GM19395 (cell line): ENCODE results near the gene SETD6.

Experiments used
- ATAC-seq: cut with Tn5 transposase; IDR thresholded peaks from one replicate; pipeline ENCODE4 v1.9.1; 2021; ENCODE audit warnings: mild to moderate bottlenecking, moderate library complexity; ENCODE audit not compliant: unreplicated experiment

Gene SETD6

DNA sequence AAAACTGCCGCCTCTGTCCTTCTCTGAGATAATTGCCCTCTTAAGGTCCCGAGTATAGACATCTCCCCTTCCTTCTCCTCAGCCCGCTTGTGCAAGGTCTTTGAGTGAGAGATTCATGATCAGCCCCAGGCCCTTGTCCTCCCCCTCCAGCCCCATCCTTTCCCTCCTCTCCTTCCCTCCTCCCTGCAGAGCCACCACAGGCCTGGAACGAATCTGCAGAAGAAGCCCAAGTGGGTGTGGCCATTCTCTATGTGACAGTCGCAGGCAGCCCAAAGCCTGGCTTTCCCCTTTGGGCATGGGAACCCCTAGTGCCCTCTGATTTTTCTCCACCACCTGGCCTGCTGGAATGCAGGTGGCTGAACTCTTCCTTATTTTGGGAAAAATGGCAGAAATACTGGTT, 22.6 kb upstream of the SETD6 start:
- no peak for ATAC-seq

DNA sequence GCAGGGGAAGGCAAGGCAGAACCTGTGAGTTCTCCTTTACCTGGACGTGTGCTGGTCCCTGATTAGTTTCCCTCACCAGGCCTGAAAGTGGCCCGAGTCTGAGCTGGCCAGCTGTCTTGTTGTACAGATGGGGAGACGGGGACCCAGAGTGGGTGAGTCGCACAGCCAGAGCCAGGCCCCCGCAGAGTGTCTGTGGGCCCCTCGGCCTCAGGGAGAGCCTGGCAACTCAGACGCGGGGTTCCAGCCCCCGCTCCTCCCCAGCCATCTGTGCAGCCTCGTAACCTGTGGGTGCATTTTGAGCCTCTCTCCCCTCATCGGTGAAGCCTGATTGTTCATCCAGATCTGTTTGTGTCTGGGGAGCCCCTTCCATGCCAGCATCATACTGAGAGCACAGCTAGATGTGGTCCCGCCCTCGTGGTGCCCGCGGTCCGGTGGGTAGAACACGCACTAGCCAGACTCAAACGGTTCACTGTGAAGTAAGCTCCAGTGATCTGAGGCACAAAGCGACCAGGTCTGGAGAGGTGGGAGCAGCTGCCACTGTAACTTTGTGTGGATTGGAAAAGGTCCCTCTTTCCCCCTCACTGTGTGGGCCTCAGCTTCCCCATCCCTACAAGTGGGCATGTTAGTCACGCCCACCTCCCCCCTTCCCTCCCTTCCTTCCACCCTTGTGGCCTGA, 21.4 kb upstream of the SETD6 start:
- no peak for ATAC-seq

GRCh38 chr16:58494981-58495520, 20.3 kb upstream of the SETD6 start:
- peak; percentile 78 for ATAC-seq

DNA sequence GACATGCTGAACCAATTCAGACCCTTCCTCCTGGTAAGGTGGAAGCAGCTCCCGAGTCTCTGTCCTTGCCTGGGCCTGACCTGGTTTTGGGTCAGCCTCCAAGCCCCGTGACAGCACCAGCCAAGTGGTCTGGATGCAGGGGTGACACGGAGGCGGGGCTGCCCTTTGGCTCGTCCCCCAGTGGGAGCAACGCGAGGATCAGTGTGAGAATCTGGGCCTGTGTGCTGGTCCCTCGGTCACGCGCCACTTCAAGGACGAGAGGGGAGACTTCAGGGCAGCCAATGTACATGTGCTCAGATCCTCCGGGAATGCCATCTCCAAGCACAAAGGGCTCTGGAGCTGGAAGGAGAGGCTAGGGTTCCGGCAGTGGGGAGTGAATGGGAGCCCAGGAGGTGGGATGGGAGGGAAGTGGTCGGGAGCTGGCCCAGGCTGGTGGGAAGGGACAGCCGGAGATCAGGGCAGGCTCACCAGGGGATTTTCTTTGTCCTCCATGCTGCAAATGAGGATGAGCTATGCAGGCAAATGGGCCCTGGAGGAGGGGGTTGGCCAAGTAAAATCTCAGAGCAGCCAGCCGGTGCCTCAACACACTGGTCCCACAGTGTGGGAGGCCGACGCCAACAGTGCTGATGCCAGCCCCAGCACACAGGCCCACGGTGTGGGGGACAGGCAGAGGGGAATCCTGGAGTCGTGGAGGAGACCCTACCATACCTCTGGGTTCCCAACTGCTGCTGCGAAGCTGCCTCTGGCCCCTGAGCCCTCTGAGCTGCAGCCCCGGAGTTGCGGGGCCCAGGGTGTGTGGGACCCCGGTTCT, 19.6 kb upstream of the SETD6 start:
- no peak for ATAC-seq

DNA sequence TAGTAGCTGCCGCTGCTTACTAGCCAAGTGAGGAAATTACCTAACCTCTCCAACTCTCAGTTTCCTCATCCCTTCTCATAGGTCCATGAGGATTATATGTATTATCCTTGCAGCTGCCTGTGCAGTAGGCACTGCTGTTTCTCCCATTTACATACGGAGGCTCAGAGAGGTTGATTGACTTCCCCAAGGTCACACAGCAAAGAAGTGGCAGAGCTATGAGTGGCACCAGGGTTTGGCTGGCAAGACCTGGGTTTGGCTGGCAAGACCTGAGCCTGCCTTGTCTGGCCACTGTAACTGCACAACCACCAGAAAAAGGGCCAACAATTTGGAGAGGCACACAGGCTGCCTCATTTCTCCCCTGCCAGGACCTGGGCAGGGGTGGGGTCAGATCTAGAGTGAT, 17.8 kb upstream of the SETD6 start:
- ATAC-seq, result no peak

DNA sequence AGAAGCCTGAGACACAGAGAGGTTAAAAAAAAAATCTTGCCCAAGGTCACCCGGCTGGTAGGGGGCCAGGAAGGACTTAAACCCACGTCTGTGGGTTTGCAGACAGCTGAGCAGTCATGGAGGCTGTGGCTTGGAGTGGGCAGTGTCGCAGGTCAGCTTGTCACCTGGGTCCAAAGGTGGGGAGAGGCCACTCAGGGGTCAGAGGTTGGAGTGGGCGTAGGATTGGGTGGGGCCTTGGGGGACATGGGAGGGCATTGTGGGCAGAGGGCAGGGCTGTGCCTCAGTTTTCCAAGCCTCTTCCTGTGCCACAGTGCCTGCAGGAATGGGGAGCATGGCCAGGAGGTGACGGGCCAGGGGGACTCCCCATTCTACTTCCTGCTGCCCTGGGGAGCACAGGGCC, 17.4 kb upstream of the SETD6 start:
- no peak for ATAC-seq

DNA sequence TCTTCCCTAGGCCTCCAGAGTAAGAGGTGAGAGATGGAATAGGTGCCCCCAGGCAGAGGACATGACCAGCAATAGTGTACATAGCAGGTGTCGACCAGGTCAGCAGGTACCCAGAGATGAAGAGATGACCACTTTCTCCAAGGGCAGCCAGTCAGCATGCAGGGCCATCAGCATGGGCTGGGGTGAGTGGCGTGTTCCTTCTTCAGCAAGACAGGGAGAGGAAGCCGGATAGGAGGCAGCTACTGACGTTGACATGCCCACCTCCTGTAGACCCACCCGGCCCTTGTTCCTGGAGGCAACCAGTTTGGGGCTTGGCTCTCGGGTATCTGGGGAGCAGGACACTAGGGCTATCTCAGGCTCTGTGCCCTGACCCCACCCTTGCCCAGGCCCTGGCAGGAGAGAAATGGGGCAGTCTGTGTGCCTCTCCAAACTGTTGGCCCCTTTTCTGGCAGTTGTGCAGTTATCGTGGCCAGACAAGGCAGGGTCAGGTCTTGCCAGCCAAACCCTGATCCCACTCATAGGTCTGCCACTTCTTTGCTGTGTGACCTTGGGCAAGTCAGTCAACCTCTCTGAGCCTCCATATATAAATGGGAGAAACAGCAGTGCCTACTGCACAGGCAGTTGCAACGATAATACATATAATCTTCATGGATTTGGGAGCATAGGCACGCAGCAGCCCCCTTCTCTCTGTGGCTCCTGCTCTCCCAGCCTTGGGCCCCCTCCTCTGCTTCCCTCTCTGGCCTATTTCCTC, 16.8 kb upstream of the SETD6 start:
- ATAC-seq, result no peak

DNA sequence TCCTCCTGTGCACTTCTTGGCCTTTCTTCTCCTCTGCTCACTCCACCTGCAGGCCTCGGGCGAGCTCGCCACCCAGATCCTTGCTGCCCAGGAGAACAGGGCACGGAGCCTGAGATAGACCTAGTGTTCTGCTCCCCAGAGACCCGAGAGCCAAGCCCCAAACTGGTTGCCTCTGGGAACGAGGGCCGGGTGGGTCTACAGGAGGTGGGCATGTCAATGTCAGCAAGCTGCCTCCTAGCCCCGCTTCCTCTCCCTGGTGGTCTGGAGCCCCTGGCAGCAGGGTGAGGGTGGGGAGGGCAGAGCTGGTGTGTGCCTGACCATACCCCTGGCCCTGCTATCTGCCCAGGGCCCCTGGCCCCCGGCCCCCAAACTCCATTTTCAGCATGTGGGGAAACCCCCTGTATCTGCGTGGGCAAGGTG, 16.2 kb upstream of the SETD6 start:
- no peak for ATAC-seq

DNA sequence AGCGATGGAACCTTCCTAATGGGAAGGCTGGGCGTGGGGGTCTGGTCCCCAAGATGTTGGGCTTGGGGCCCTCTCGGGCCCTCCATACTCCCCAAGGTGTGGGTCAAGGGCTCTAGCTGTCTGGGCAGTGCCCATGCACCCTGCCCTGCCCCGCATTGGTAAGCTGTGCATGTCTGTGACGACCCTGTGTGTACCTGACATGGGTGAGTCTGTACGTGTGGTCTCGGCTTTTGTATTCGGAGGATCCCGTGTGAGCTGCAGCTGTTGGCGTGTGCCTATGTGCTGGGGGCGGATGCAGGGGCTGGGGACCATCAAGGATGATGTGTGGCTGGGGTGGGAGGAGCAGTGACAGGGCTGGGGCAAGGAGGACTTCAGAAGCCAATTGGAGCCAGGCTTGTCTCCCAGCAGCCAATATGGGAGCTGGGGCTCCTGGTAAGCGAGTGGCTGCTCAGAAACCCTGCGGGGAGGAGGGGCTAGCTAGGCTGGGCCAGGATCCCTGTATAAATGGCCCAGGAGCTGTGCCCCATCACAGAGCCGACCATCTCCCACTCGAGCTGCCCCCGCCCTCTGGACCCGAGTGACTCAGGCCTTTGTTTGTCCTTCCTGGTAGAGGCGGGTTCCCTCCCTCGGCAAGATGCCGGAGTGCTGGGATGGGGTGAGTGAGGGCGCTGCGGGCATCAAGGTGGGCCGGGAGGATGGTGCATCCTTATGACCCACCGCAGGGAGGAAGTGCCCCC, 15.5 kb upstream of the SETD6 start, which contains the start of gene NDRG4:
Gene NDRG4 (plus strand): TSS at position 529 of the 737 bp plus-strand sequence. CDS start 106 bp downstream, at position 635.
- ATAC-seq, result peak; percentile 63

GRCh38 chr16:58500430-58501241, 14.7 kb upstream of the SETD6 start:
- ATAC-seq, result no peak

GRCh38 chr16:58501242-58502131, 13.8 kb upstream of the SETD6 start:
- no peak for ATAC-seq

DNA sequence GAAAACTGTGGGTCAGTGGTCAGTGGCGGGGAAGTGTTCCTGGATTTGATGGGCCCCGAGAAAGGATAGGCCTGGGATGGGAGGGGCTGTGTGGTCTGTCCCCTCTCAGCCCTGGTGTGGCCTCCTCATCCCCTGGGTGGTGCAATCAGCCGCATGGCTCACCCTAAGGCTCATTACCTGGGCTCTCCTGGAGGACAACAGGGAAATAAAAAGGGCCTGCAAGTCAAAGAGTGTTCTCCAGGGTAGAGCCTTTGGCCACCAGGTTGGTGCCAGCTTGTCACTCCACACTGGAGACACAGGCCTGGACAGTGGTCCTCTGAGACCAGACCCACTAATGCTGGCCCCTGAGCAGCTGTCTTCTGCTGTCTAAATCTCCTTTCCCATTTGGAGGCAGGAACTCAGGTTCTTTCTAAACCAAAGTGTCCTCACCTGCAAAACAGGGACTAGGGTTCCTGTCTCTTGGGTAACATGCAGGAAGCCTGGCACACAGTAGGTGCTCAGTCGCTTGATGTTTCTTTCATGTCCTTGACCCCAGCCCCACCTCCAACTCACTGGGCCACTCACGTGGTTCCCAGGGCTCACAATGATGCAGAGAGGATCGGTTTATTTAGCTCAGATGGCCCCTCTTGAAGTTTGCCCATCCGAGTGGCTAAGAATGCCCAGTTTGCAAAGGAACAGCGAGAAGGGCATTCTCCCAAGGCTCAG, 12.9 kb upstream of the SETD6 start:
- ATAC-seq, result no peak

GRCh38 chr16:58503166-58503862, 12.0 kb upstream of the SETD6 start:
- ATAC-seq, result no peak

DNA sequence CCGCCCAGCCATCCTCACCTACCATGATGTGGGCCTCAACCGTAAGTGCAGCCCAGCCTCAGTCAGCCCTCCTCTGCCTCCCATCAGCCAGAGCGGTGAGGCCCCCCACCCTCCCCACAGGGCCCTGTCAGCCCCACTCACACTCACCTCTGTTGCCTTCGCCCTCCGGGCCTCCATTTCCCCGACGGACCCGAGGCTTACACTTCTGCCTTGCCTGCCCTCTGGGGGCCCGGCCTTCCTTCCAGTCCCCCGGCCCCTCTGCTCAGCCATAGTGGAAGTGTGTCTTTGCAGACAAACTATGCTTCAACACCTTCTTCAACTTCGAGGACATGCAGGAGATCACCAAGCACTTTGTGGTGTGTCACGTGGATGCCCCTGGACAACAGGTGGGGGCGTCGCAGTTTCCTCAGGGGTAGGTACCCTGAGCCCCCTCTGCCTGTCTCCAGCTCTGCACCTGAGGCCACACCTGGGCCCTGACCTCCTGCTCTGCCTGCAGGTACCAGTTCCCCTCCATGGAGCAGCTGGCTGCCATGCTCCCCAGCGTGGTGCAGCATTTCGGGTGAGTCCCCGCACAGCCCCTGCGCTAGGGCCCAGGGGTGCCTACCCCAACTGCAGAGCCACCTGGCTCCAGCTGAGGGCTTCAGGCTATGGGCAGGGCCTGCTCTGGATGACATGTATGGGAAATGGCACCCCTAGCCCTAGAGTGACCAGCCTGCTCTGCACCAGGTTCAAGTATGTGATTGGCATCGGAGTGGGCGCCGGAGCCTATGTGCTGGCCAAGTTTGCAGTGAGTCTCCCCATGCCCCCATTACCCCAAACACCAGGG, 11.2 kb upstream of the SETD6 start:
- no peak for ATAC-seq

DNA sequence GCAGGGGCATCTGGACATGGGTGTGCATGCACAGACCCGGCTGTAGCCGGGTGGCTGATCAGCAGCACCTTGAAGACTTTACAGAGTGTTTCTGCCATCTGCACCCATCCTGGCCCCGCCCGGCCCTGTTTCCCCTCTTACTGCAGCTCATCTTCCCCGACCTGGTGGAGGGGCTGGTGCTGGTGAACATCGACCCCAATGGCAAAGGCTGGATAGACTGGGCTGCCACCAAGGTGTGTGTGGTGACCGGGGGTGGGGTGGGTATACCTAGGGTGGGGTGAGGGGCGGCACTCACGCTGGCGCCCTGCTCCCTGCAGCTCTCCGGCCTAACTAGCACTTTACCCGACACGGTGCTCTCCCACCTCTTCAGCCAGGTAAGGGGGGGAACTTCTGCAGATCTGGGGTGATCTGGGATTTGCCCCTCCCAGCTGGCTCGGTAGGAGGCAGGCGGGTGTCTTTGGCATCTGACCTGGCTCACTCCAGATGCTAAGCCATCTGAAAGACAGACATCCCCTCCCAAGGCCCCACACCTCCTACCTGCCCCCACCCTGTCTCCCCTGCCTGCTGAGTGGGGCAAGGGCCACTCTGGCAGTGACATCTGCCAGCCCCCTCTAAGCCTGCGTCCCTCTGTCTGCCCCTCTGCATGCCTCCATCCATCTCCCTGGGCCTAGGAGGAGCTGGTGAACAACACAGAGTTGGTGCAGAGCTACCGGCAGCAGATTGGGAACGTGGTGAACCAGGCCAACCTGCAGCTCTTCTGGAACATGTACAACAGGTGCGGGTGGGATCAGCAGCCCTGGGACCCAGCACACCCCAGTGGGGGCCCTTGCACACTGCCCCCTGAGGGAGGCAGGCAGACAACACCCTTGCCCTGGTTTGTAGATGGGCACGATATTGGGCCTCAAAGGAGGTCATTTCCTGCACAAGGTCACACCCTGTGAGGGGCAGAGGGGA, 8.8 kb upstream of the SETD6 start:
- no peak for ATAC-seq
